OCI-LY1 (cell line): ENCODE results near the gene INIP.

Source experiments
- H2AFZ ChIP-seq: fragments of 200-600 bp; sonication (generic), shearing (Covaris generic); 2 replicates; pipeline ENCODE4 v1.6.0; 2014; ENCODE audit warnings: antibody characterized with exemption, mild to moderate bottlenecking, low read length
- H3F3A ChIP-seq: fragments of 200-600 bp; sonication (generic), shearing (Covaris generic); 2 replicates; pipeline ENCODE4 v1.6.0; 2014; ENCODE audit warnings: mild to moderate bottlenecking, antibody characterized with exemption, low read length, moderate library complexity; ENCODE audit not compliant: insufficient read depth
- H3K27ac ChIP-seq: fragments of 200-600 bp; sonication (generic); 2 replicates; pipeline ENCODE4 v1.5.1; 2014; ENCODE audit warnings: low read length, mixed run types, mild to moderate bottlenecking, low read depth; ENCODE audit not compliant: poor library complexity, severe bottlenecking
- H3K27me3 ChIP-seq: fragments of 200-600 bp; sonication (generic); 2 replicates; pipeline ENCODE4 v1.6.0; 2014; ENCODE audit warnings: antibody characterized with exemption, mild to moderate bottlenecking, low read length, moderate library complexity; ENCODE audit not compliant: insufficient read depth
- H3K36me3 ChIP-seq: fragments of 200-600 bp; sonication (generic); 2 replicates; pipeline ENCODE4 v1.6.1; 2014; ENCODE audit warnings: mild to moderate bottlenecking, antibody characterized with exemption, low read length, moderate library complexity, mixed read lengths; ENCODE audit not compliant: insufficient read depth
- H3K4me1 ChIP-seq: fragments of 200-600 bp; sonication (generic); 2 replicates; pipeline ENCODE4 v1.5.1; 2014; ENCODE audit warnings: mild to moderate bottlenecking, low read length, moderate library complexity; ENCODE audit not compliant: insufficient read depth, severe bottlenecking
- H3K4me2 ChIP-seq: fragments of 200-600 bp; sonication (generic), shearing (Covaris generic); 2 replicates; pipeline ENCODE4 v1.6.1; 2014; ENCODE audit warnings: low read length
- H3K4me3 ChIP-seq: fragments of 200-600 bp; sonication (generic); 2 replicates; pipeline ENCODE4 v1.5.1; 2014; ENCODE audit warnings: low read length, low read depth, mild to moderate bottlenecking, mixed read lengths; ENCODE audit not compliant: poor library complexity, severe bottlenecking
- H3K79me2 ChIP-seq: fragments of 200-600 bp; shearing (Covaris generic); 2 replicates; pipeline ENCODE4 v1.6.1; 2016; ENCODE audit warnings: mixed run types, low read length, mixed read lengths; ENCODE audit not compliant: insufficient read depth
- H3K9ac ChIP-seq: fragments of 200-600 bp; sonication (generic), shearing (Covaris generic); 2 replicates; pipeline ENCODE4 v1.6.1; 2014; ENCODE audit warnings: mild to moderate bottlenecking, low read length, mixed read lengths
- H3K9me2 ChIP-seq: fragments of 200-600 bp; sonication (generic), shearing (Covaris generic); 2 replicates; pipeline ENCODE4 v1.6.1; 2014; ENCODE audit warnings: low read depth, mild to moderate bottlenecking, low read length, mixed read lengths
- H3K9me3 ChIP-seq: fragments of 200-600 bp; shearing (Covaris generic); 2 replicates; pipeline ENCODE4 v1.6.1; 2014; ENCODE audit warnings: low read length, mixed read lengths
- H4K20me1 ChIP-seq: fragments of 200-600 bp; sonication (generic), shearing (Covaris generic); 2 replicates; pipeline ENCODE4 v1.6.0; 2016; ENCODE audit warnings: mild to moderate bottlenecking, low read length; ENCODE audit not compliant: insufficient read depth
- EZH2 ChIP-seq: fragments of 200-600 bp; sonication (generic), shearing (Covaris generic); IDR thresholded peaks from 2 replicates; pipeline ENCODE4 v1.8.0; 2017; ENCODE audit warnings: borderline replicate concordance, mixed run types, mild to moderate bottlenecking, antibody characterized with exemption, low read length, moderate library complexity, mixed read lengths
- TF ChIP-seq, protein P1 (sequence below): fragments of 200-600 bp; sonication (generic), shearing (Covaris generic); IDR thresholded peaks from 2 replicates; pipeline ENCODE4 v1.5.1; 2017; ENCODE audit warnings: mild to moderate bottlenecking, antibody characterized with exemption, low read length, moderate library complexity, mixed read lengths

The INIP gene

GRCh38 chr9:112760821-112761220, 42.9 kb upstream of the INIP start:
- Histone ChIP-seq H3K79me2 (peaks cover 3% of the 10 kb centered on the region; the same call in 1 of the 2 replicates), H3K4me3 (no peak overlapping the region), H3K27ac (no peak overlapping the region), H3K9ac (no peak overlapping the region), H3K9me3 (no peaks in the 10 kb centered on the region), H3K4me2 (no peak overlapping the region), H2AFZ (no peak overlapping the region), H3K4me1 (peaks cover 8% of the 10 kb centered on the region), H3K36me3 (no peaks in the 10 kb centered on the region), H3F3A (no peaks in the 10 kb centered on the region), H3K27me3 (no peaks in the 10 kb centered on the region), H4K20me1 (no peaks in the 10 kb centered on the region), H3K9me2 (no peaks in the 10 kb centered on the region)
- TF ChIP-seq, protein P1, sequence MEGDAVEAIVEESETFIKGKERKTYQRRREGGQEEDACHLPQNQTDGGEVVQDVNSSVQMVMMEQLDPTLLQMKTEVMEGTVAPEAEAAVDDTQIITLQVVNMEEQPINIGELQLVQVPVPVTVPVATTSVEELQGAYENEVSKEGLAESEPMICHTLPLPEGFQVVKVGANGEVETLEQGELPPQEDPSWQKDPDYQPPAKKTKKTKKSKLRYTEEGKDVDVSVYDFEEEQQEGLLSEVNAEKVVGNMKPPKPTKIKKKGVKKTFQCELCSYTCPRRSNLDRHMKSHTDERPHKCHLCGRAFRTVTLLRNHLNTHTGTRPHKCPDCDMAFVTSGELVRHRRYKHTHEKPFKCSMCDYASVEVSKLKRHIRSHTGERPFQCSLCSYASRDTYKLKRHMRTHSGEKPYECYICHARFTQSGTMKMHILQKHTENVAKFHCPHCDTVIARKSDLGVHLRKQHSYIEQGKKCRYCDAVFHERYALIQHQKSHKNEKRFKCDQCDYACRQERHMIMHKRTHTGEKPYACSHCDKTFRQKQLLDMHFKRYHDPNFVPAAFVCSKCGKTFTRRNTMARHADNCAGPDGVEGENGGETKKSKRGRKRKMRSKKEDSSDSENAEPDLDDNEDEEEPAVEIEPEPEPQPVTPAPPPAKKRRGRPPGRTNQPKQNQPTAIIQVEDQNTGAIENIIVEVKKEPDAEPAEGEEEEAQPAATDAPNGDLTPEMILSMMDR: no peak
- TF ChIP-seq EZH2: no peak

DNA sequence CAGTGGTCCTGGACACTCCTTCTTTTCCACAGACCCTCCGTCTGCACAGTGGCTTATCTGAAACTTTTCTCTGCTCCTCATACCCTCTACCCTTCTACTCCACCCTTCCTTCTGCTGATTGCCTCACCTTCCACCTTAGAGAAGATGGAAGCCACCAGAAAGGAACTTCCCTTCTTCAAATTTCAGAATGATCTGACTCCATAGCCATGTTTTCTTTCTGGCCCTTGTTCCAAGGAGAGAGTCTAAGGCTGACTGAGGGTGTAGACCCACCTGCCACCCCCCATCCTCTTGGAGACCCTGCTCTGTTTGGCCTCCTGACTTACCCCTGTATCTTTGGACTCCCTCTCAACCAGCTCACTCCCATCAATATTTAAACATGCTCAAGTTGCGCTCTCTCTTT, 40.0 kb upstream of the INIP start:
- Histone ChIP-seq H3K9ac (no peak overlapping the region), H3K79me2 (peaks cover 9% of the 10 kb centered on the region), H3K27me3 (no peaks in the 10 kb centered on the region), H3K9me3 (no peaks in the 10 kb centered on the region), H3K4me1 (peaks cover 17% of the 10 kb centered on the region), H3K27ac (no peak overlapping the region), H3K9me2 (no peaks in the 10 kb centered on the region), H2AFZ (no peak overlapping the region), H3K4me3 (no peak overlapping the region), H3K36me3 (no peaks in the 10 kb centered on the region), H3K4me2 (no peak overlapping the region), H4K20me1 (no peaks in the 10 kb centered on the region), H3F3A (no peaks in the 10 kb centered on the region)
- TF ChIP-seq EZH2: no peak
- TF ChIP-seq, protein P1: no peak

- no peaks in the 10 kb centered on the region for H3F3A ChIP-seq
- no peak for TF ChIP-seq EZH2
- TF ChIP-seq, protein P1: no peak
- H3K9me2 ChIP-seq: no peaks in the 10 kb centered on the region
- no peaks in the 10 kb centered on the region for H3K36me3 ChIP-seq
- H3K9ac ChIP-seq: no peak overlapping the region
- peaks cover 20% of the 10 kb centered on the region for H3K4me1 ChIP-seq
- no peaks in the 10 kb centered on the region for H3K9me3 ChIP-seq
- H2AFZ ChIP-seq: no peak overlapping the region
- H3K27ac ChIP-seq: no peak overlapping the region
- no peak overlapping the region for H3K4me3 ChIP-seq
- H3K27me3 ChIP-seq: no peaks in the 10 kb centered on the region
- H3K79me2 ChIP-seq: peaks cover 13% of the 10 kb centered on the region
- H4K20me1 ChIP-seq: no peaks in the 10 kb centered on the region
- H3K4me2 ChIP-seq: no peak overlapping the region
Measured at GRCh38 chr9:112757282-112757883, 39.5 kb upstream of the INIP start.
